Esophagus squamous epithelium (tissue), 5 donors: Measurements from ENCODE around the gene MAMDC2. TPM values are rescaled to one million over a fixed set of nuclear protein-coding genes. Genes with fewer than 3 reads are reported as not detected.
"Not testable (repeated sequence)": the region's sequence is repeated elsewhere in the genome, so short reads cannot be mapped to it uniquely, and the experiment has no call there.

ENCODE experiments used
- DNase-seq: peaks from one replicate; lab custom pipeline; 2025; lab: John Stamatoyannopoulos, UW
- H3K27ac ChIP-seq, 4 donors: fragments of 200-600 bp; sonication (generic); one replicate each; pipeline ENCODE4 v1.5.1; 2016 to 2019; ENCODE audit warnings: mild to moderate bottlenecking in 1 of 4
- H3K27me3 ChIP-seq, 4 donors: fragments of 200-600 bp; sonication (generic); 1 replicate in 3 of 4; 2 replicates in 1 of 4; pipeline versions ENCODE4 v1.5.1 to v1.6.0; 2017 to 2021; ENCODE audit warnings: antibody characterized with exemption in 1 of 4
- H3K36me3 ChIP-seq, 3 donors: fragments of 200-600 bp; sonication (generic); one replicate each; pipeline ENCODE4 v1.5.1; 2016 to 2019
- H3K4me1 ChIP-seq, 3 donors: fragments of 200-600 bp; sonication (generic); one replicate each; pipeline ENCODE4 v1.5.1; 2017 to 2019
- H3K4me3 ChIP-seq, 4 donors: fragments of 200-600 bp; sonication (generic); 1 replicate in 3 of 4; 2 replicates in 1 of 4; pipeline ENCODE4 v1.5.1; 2016 to 2019; ENCODE audit warnings: mild to moderate bottlenecking in 2 of 4, moderate library complexity in 1 of 4
- H3K9me3 ChIP-seq, 3 donors: fragments of 200-600 bp; sonication (generic); one replicate each; pipeline ENCODE4 v1.5.1; 2016 to 2019
- POLR2A ChIP-seq, 4 donors: fragments of 450-650 bp; IDR thresholded peaks; one replicate each; pipeline ENCODE4 v1.6.1; 2017; ENCODE audit warnings: antibody characterized with exemption in 4 of 4, mild to moderate bottlenecking in 4 of 4, moderate library complexity in 3 of 4
- WGBS, 2 donors: methylation state at CpG; one replicate each; pipeline ENCODE4 v1.1.5; 2018; 5-methylcytosine and 5-hydroxymethylcytosine counted together
- intact Hi-C: fragments of 100-400 bp; cut with DNase I; formaldehyde crosslinking; loops from one replicate; pipeline ENCODE4 v1.15.0; 2022
- total RNA-seq, 4 donors: library from RNA; depleted of rRNA; stranded (reverse); fragments of >200 nt; gene quantifications; one replicate each; pipeline ENCODE4 v1.1.0, GENCODE V29; 2016
- TF ChIP-seq, protein P1 (sequence below), 6 experiments: fragments of 450-650 bp in 4 of 6; fragments of 200-600 bp in 2 of 6; sonication (generic) in 2 of 6; IDR thresholded peaks; one replicate each; pipeline ENCODE4 v1.5.1; 2016 to 2019; ENCODE audit warnings: antibody characterized with exemption in 6 of 6, mild to moderate bottlenecking in 4 of 6, moderate library complexity in 4 of 6
- donor health status: DM: yes; HTN: yes; CAD: no.

The MAMDC2 gene
- total RNA-seq, 4 donors from 2014 or later, result 1.9 to 58.4 (median 11.3) TPM

DNA sequence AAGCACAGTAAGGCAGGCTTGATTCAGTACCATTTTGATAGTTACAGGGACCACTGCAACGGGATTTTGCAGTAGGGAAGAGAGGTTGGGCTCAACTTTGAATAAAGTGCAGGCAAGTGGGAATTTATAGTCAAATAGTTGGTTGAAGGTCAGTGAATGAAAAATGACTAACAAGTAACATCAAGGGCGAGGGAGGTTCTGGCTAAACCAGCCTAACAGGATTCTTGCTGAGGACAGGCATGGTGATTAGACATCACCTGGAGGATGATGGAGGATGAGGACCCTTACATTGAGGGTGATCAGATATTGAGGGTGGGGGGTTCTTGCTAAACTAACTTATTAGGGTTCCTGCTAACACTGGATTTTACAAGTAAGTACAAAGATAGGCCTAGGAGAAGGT is 149.1 kb downstream of the MAMDC2 start:
- WGBS, 2 donors, result 39 to 61% methylated on average over 2 of the region's 2 CpGs
- Histone ChIP-seq H3K4me1 (peaks cover 0 to 28% (median 0%) of the 10 kb centered on the region in 3 donors), H3K4me3 (no peak overlapping the region), H3K36me3 (peaks cover 0 to 5% (median 0%) of the 10 kb centered on the region in 3 donors), H3K9me3 (no peaks in the 10 kb centered on the region), H3K27me3 (no peaks in the 10 kb centered on the region), H3K27ac (peak overlapping the region in 1 of 4 donors; percentile 7)
- DNase-seq, result no peak
- no peak for TF ChIP-seq POLR2A (IDR thresholded peaks at IDR 0.05)
- TF ChIP-seq, protein P1, sequence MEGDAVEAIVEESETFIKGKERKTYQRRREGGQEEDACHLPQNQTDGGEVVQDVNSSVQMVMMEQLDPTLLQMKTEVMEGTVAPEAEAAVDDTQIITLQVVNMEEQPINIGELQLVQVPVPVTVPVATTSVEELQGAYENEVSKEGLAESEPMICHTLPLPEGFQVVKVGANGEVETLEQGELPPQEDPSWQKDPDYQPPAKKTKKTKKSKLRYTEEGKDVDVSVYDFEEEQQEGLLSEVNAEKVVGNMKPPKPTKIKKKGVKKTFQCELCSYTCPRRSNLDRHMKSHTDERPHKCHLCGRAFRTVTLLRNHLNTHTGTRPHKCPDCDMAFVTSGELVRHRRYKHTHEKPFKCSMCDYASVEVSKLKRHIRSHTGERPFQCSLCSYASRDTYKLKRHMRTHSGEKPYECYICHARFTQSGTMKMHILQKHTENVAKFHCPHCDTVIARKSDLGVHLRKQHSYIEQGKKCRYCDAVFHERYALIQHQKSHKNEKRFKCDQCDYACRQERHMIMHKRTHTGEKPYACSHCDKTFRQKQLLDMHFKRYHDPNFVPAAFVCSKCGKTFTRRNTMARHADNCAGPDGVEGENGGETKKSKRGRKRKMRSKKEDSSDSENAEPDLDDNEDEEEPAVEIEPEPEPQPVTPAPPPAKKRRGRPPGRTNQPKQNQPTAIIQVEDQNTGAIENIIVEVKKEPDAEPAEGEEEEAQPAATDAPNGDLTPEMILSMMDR (IDR thresholded peaks at IDR 0.05), result no peak
- intact Hi-C loops, result no loop called here

DNA sequence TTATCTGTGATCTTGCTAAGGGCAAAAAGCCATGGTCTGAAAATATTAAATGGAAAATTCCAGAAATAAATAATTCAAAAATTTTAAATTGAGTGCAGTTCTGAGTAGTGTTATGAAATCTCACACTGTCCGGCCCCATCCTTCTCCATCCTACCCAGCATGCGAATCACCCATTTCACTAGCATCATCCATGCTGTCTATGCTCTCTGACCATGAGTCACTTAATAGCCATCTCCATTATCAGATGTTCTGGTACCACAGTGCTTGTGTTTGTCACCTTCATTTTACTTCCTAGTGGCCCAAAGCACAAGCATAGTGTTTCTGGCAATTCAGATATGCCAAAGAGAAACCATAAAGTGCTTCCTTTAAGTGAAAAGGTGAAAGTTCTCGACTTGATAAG is 151.8 kb downstream of the MAMDC2 start:
- no peak for TF ChIP-seq POLR2A (IDR thresholded peaks at IDR 0.05)
- TF ChIP-seq, protein P1 (IDR thresholded peaks at IDR 0.05), result no peak
- peaks cover 0 to 22% (median 0%) of the 10 kb centered on the region in 3 donors for H3K4me1 ChIP-seq

DNA sequence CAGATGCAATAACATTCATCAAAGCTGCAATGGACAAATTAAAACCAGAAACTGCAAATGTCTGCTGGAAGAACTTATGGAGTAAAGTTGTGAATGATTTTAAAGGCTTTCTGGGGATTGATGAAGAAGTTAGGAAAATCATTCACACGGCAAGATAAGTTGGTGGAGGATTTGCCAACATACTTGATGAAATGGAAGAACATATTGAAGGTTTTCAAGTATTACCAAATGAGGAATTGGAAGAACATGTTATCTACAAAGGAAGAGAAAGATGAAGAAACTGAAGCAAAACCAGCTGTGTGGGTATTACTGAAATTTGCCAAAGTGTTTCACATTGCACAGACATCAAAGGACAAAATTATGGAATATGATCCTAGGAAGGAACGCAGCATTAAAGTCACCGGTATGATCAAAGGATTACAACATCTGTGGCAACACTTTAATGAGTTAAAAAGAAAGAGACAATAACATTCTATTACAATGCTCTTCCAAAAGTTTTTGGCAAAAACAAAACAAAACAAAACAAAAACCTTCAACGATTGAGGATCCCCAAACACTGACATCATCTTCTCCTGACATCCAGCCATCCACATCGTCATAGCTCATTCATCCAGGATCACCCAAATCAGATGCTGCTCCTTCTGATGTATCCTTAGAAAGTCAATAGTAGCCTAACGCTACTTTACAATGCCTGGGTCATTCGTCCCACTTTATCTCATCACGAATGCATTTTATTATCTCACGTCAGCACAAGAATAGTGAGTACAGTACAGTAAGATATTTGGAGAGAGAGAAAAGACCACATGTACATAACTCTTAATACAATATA is 153.8 kb downstream of the MAMDC2 start:
- H3K27me3 ChIP-seq, result no peaks in the 10 kb centered on the region
- intact Hi-C loops, result no loop called here

More for the DNA sequence above, 151.8 kb downstream of the MAMDC2 start:
- Histone ChIP-seq H3K4me3 (no peak overlapping the region), H3K27me3 (no peaks in the 10 kb centered on the region), H3K27ac (no peak overlapping the region), H3K9me3 (no peaks in the 10 kb centered on the region), H3K36me3 (peaks cover 0 to 5% (median 0%) of the 10 kb centered on the region in 3 donors)
- intact Hi-C loops, result no loop called here
- 65 to 87% methylated on average over 3 of the region's 3 CpGs for WGBS, 2 donors
- DNase-seq, result no peak

DNA sequence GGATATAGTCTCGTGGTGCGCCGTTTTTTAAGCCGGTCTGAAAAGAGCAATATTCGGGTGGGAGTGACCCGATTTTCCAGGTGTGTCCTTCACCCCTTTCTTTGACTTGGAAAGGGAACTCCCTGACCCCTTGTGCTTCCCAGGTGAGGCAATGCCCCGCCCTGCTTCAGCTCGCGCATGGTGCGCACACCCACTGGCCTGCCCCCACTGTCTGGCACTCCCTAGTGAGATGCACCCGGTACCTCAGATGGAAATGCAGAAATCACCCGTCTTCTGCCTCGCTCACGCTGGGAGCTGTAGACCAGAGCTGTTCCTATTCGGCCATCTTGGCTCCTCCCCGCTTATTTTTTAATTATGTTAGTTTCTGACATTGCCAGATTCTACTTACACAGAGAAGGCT is 161.1 kb downstream of the MAMDC2 start:
- H3K36me3 ChIP-seq, DNase-seq, H3K9me3 ChIP-seq, intact Hi-C loops, H3K27me3 ChIP-seq: not testable (repeated sequence)
- Histone ChIP-seq H3K4me3 (peak overlapping the region in 3 of 4 donors; percentile 11 to 38 (median 16)), H3K4me1 (peaks cover 0 to 16% (median 0%) of the 10 kb centered on the region in 3 donors), H3K27ac (peak overlapping the region in 3 of 4 donors; percentile 70 to 74 (median 71))
- WGBS, 2 donors, result 80 to 83% methylated on average over 8 to 14 of the region's 16 CpGs

More for the DNA sequence above, 153.8 kb downstream of the MAMDC2 start:
- no peaks in the 10 kb centered on the region for H3K9me3 ChIP-seq
- no peak for TF ChIP-seq POLR2A (IDR thresholded peaks at IDR 0.05)
- TF ChIP-seq, protein P1 (IDR thresholded peaks at IDR 0.05), result no peak
- H3K36me3 ChIP-seq, result peaks cover 0 to 5% (median 0%) of the 10 kb centered on the region in 3 donors
- peaks cover 0 to 5% (median 0%) of the 10 kb centered on the region in 3 donors for H3K4me1 ChIP-seq
- 73 to 76% methylated on average over 9 of the region's 9 CpGs for WGBS, 2 donors
- no peak overlapping the region for H3K27ac ChIP-seq
- no peak for DNase-seq
- H3K4me3 ChIP-seq, result no peak overlapping the region

DNA sequence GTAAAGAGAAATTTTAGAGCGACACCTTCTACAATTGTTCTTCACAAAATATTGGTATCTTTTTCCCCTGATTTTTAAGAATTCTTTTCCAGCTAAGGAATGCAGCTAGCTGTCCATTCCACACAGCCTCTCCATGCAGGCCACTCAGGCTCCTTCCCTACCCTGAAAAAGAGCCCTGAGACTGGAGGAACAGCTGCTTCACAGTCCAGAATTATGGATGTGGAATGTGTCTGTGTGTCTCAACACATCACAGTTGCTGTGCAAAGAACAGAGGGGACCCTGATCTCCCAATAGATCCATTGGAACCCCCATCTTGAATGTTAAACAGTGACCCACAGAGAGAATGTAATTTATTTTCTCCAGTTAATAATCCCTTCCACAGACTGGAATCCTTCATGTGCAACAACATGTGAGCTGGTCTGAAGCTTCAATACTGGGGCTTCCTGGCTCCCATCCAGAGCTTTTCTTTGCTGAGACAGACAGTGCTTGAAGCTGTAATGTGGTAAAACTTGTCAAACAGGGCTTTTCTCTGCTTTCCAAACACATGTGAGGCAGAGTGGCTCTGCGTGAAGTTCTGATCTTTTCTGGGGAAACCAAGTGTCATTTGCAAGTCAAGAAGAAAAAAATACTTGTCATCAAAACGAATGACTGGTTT is 161.8 kb downstream of the MAMDC2 start:
- Histone ChIP-seq H3K9me3 (no peaks in the 10 kb centered on the region), H3K4me1 (peaks cover 0 to 16% (median 0%) of the 10 kb centered on the region in 3 donors), H3K36me3 (no peaks in the 10 kb centered on the region), H3K27ac (peak overlapping the region in 3 of 4 donors; percentile 70 to 74 (median 71)), H3K4me3 (no peak overlapping the region), H3K27me3 (no peaks in the 10 kb centered on the region)
- intact Hi-C loops, result no loop called here
- DNase-seq, result no peak
- TF ChIP-seq, protein P1 (IDR thresholded peaks at IDR 0.05), result no peak
- no peak for TF ChIP-seq POLR2A (IDR thresholded peaks at IDR 0.05)
- WGBS, 2 donors, result 36 to 44% methylated on average over 3 of the region's 3 CpGs
